PC-3 (cell line): Measurements from ENCODE around the gene SCART1. TPM values are rescaled to one million over a fixed set of nuclear protein-coding genes. Genes with fewer than 3 reads are reported as not detected.

Experiments
- ATAC-seq: fragments of 200-7000 bp; cut with Tn5 transposase; 2 replicates; pipeline ENCODE4 v1.9.1; 2020; ENCODE audit warnings: mild to moderate bottlenecking, moderate library complexity
- BruUV-seq: library from RNA; stranded (reverse); fragments of 400-500 nt; replicated peaks from 2 replicates; lab custom pipeline; 2021; lab: Mats Ljungman, UMichigan
- CTCF ChIA-PET: fragments of 300-600 bp; sonication (Branson Sonifier 250); formaldehyde crosslinking; loops from one replicate; lab custom pipeline; 2022; ENCODE audit warnings: antibody characterized with exemption; lab: Charles Lee
- POLR2A ChIA-PET: fragments of 300-600 bp; sonication (Branson Sonifier 250); formaldehyde crosslinking; loops from one replicate; lab custom pipeline; 2022; ENCODE audit warnings: antibody characterized with exemption; ENCODE audit not compliant: unreplicated experiment; lab: Charles Lee
- DNase-seq: peaks from one replicate; pipeline ENCODE4 v3.0.0-alpha.2; 2015
- H2AFZ ChIP-seq: fragments of 300-600 bp; sonication (generic); 2 replicates; pipeline ENCODE4 v1.6.0; 2016; ENCODE audit warnings: antibody characterized with exemption, low read length
- H3F3A ChIP-seq: fragments of 300-600 bp; sonication (generic); one replicate; pipeline ENCODE4 v1.6.0; 2017; ENCODE audit warnings: antibody characterized with exemption, low read length, control low read depth, mild to moderate bottlenecking; ENCODE audit not compliant: unreplicated experiment
- H3K27ac ChIP-seq: fragments of 300-600 bp; sonication (generic); 2 replicates; pipeline ENCODE4 v1.5.1; 2016; ENCODE audit warnings: mild to moderate bottlenecking, low read length
- H3K27me3 ChIP-seq: fragments of 300-600 bp; sonication (generic); 2 replicates; pipeline ENCODE4 v1.6.1; 2016; ENCODE audit warnings: low read length, mixed read lengths
- H3K36me3 ChIP-seq: fragments of 300-600 bp; sonication (generic); 2 replicates; pipeline ENCODE4 v1.6.1; 2016; ENCODE audit warnings: low read depth, mixed run types, low read length, mixed read lengths
- H3K4me1 ChIP-seq: fragments of 300-600 bp; sonication (generic); 2 replicates; pipeline ENCODE4 v1.5.1; 2016; ENCODE audit warnings: low read length; ENCODE audit not compliant: insufficient read depth
- H3K4me2 ChIP-seq: fragments of 300-600 bp; sonication (generic); 2 replicates; pipeline ENCODE4 v1.6.0; 2016; ENCODE audit warnings: low read length
- H3K4me3 ChIP-seq: fragments of 300-600 bp; sonication (generic); 2 replicates; pipeline ENCODE4 v1.5.1; 2016; ENCODE audit warnings: mild to moderate bottlenecking, low read length, mixed read lengths
- H3K79me2 ChIP-seq: fragments of 300-600 bp; sonication (generic); 2 replicates; pipeline ENCODE4 v1.6.1; 2017; ENCODE audit warnings: low read length, mixed read lengths
- H3K9ac ChIP-seq: fragments of 300-600 bp; sonication (generic); 2 replicates; pipeline ENCODE4 v1.6.0; 2016; ENCODE audit warnings: mild to moderate bottlenecking, low read length
- H3K9me2 ChIP-seq: fragments of 300-600 bp; sonication (generic); replicated peaks from 2 replicates; pipeline ENCODE4 v1.6.1; 2016; ENCODE audit warnings: mixed run types, low read length, mixed read lengths
- H3K9me3 ChIP-seq: fragments of 300-600 bp; sonication (generic); 2 replicates; pipeline ENCODE4 v1.6.1; 2016; ENCODE audit warnings: low read length, mixed read lengths
- H4K20me1 ChIP-seq: fragments of 300-600 bp; sonication (generic); 2 replicates; pipeline ENCODE4 v1.6.1; 2016; ENCODE audit warnings: low read length, mixed read lengths
- EZH2 ChIP-seq: fragments of 300-600 bp; sonication (generic); IDR thresholded peaks from one replicate; pipeline ENCODE4 v1.6.1; 2017; ENCODE audit warnings: antibody characterized with exemption, mild to moderate bottlenecking, low read length; ENCODE audit not compliant: unreplicated experiment
- EZH2phosphoT487 ChIP-seq: fragments of 300-600 bp; sonication (generic); IDR thresholded peaks from 2 replicates; pipeline ENCODE4 v1.6.1; 2018; ENCODE audit warnings: mild to moderate bottlenecking, antibody characterized with exemption, low read length, borderline replicate concordance
- intact Hi-C: fragments of 100-400 bp; cut with micrococcal nuclease; formaldehyde crosslinking; loops from 2 replicates; pipeline ENCODE4 v1.9.0; 2023
- total RNA-seq: library from RNA; depleted of rRNA; stranded (reverse); fragments of >200 nt; gene quantifications from 2 replicates; pipeline ENCODE4 v1.2.3, GENCODE V29; 2014
- TF ChIP-seq, protein P1 (sequence below): fragments of 300-600 bp; sonication (generic); conservative IDR thresholded peaks from 2 replicates; pipeline ENCODE4 v1.5.1; 2017; ENCODE audit warnings: antibody characterized with exemption, low read depth, mild to moderate bottlenecking, low read length

SCART1 gene
- total RNA-seq, 1 experiment from 2014 or later: 2.4 TPM

DNA sequence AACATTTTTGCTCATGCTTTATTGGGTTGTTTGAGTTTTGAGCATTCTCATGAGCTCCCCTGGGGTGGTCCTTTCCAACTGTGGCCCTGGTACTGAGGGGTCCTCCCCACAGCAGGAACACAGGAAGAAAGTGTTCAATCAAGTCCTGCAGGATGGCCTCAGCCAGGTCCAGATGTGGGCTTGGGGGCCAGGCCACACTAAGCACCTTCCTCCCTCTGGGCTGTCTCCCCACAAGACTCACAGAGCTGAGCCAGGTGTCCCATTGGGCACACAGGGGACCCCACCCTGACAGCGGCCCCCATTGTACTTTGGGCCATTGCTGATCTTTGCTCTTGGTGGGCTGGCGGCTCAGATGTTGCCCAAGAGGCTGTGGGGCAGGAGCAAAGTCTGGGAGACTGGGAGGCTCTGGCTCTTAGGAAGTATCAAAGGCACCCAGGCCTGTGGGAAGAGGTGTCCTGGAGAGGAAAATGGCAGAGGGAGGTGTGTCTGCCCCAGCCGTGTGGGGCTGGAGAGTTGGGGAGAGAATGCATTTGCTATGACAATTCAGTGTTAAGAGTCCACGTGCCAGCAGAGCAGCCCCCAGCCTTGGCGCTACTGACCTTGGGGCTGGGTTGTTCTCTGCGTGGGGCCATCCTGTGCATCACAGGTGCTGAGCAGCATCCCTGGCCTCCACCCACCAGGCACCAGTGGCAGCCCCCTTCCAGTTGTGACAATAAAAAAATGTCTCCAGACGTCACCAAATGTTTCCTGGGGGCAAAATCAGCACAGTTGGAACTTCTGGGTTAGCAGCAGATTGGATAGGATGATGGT lies 17.8 kb downstream of the SCART1 start:
- Histone ChIP-seq H3K79me2 (no peaks in the 10 kb centered on the region), H3K4me3 (no peak overlapping the region), H4K20me1 (no peaks in the 10 kb centered on the region), H3K9me2 (no peaks in the 10 kb centered on the region), H3K27me3 (0 out of 2 replicates have a peak, but pooled peaks cover 5% of the 10 kb centered on the region), H3K9me3 (no peaks in the 10 kb centered on the region), H3K4me2 (no peak overlapping the region), H2AFZ (no peak overlapping the region), H3K27ac (no peak overlapping the region), H3K9ac (no peak overlapping the region), H3F3A (no peaks in the 10 kb centered on the region), H3K36me3 (no peaks in the 10 kb centered on the region), H3K4me1 (no peaks in the 10 kb centered on the region)
- BruUV-seq: no TSS peak
- no peak for DNase-seq
- TF ChIP-seq EZH2phosphoT487 (no peak), EZH2 (no peak)
- TF ChIP-seq, protein P1, sequence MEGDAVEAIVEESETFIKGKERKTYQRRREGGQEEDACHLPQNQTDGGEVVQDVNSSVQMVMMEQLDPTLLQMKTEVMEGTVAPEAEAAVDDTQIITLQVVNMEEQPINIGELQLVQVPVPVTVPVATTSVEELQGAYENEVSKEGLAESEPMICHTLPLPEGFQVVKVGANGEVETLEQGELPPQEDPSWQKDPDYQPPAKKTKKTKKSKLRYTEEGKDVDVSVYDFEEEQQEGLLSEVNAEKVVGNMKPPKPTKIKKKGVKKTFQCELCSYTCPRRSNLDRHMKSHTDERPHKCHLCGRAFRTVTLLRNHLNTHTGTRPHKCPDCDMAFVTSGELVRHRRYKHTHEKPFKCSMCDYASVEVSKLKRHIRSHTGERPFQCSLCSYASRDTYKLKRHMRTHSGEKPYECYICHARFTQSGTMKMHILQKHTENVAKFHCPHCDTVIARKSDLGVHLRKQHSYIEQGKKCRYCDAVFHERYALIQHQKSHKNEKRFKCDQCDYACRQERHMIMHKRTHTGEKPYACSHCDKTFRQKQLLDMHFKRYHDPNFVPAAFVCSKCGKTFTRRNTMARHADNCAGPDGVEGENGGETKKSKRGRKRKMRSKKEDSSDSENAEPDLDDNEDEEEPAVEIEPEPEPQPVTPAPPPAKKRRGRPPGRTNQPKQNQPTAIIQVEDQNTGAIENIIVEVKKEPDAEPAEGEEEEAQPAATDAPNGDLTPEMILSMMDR: no peak
- ChIA-PET POLR2A (no interaction called here), CTCF (no interaction called here)
- intact Hi-C loops: no loop called here
- no peak for ATAC-seq

DNA sequence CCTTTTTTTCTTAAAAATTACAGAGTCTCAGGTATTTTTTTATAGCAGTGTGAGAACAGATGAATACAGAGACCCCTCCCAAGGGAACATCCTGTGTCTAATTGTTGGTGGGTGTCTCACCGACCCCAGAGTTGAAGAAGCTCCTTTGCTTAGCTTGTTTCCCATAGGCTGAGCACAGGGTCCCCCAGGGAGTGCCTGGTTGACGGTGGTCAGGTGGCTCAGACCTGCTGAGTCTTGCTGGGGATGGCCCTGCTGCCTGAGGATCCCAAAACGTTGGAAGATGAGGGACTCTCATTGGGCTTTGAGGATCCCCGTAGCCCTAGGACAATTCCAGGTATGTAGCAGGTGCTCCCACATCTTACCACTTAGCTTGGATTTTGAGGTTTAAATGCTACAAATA lies 19.5 kb downstream of the SCART1 start:
- Histone ChIP-seq H2AFZ (no peak overlapping the region), H3K79me2 (no peaks in the 10 kb centered on the region), H3K9ac (no peak overlapping the region), H3K27ac (no peak overlapping the region), H3K4me1 (no peaks in the 10 kb centered on the region), H3K4me3 (no peak overlapping the region), H4K20me1 (no peaks in the 10 kb centered on the region), H3K4me2 (no peak overlapping the region), H3K9me2 (no peaks in the 10 kb centered on the region), H3F3A (no peaks in the 10 kb centered on the region), H3K27me3 (0 out of 2 replicates have a peak, but pooled peaks cover 9% of the 10 kb centered on the region), H3K9me3 (no peaks in the 10 kb centered on the region), H3K36me3 (no peaks in the 10 kb centered on the region)
- intact Hi-C loops: no loop called here
- no peak for ATAC-seq
- ChIA-PET CTCF (no interaction called here), POLR2A (no interaction called here)
- no peak for DNase-seq
- TF ChIP-seq, protein P1: no peak
- TF ChIP-seq EZH2 (no peak), EZH2phosphoT487 (no peak)
- BruUV-seq: no TSS peak

DNA sequence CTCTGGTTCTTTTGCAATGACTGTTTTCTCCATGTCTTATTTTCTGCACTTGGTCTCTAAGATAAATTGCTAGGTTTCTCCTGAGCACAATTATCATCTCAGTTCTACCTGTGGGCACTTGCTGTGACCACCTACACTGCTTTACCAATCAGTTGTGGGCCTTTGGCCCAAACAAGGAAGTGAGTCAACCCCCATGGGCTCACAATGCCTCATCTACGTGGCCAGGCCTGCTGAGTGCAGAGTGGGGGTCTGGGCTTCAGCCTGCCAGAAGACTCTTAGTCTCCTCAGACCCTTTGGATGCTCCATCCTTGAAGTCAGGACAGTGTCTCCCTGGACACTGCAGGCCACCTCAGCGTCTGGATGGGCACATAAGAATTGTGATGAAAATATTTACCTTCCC lies 20.3 kb downstream of the SCART1 start:
- Histone ChIP-seq H3K36me3 (no peaks in the 10 kb centered on the region), H3K4me2 (no peak overlapping the region), H3K9ac (no peak overlapping the region), H2AFZ (no peak overlapping the region), H3K27me3 (0 out of 2 replicates have a peak, but pooled peaks cover 9% of the 10 kb centered on the region), H3K4me3 (no peak overlapping the region), H4K20me1 (no peaks in the 10 kb centered on the region), H3K9me3 (no peaks in the 10 kb centered on the region), H3K4me1 (no peaks in the 10 kb centered on the region), H3K9me2 (no peaks in the 10 kb centered on the region), H3K79me2 (no peaks in the 10 kb centered on the region), H3F3A (no peaks in the 10 kb centered on the region), H3K27ac (no peak overlapping the region)
- TF ChIP-seq, protein P1: no peak
- TF ChIP-seq EZH2phosphoT487 (no peak), EZH2 (no peak)
- DNase-seq (no peak), ATAC-seq (no peak)
- ChIA-PET POLR2A (no interaction called here), CTCF (no interaction called here)
- BruUV-seq: no TSS peak
- intact Hi-C loops: no loop called here
